KMS-11 (cell line): ENCODE data around the gene PABPN1.

ENCODE experiments used
- H2AFZ ChIP-seq: fragments of 200-600 bp; sonication (generic); 2 replicates; pipeline ENCODE4 v1.6.1; 2016; ENCODE audit warnings: antibody characterized with exemption, mixed run types, low read depth
- H3K27ac ChIP-seq: fragments of 200-600 bp; sonication (generic); 2 replicates; pipeline ENCODE4 v1.6.1; 2016; ENCODE audit warnings: mild to moderate bottlenecking, mixed run types
- H3K27me3 ChIP-seq: fragments of 200-600 bp; sonication (generic); 2 replicates; pipeline ENCODE4 v1.6.1; 2017; ENCODE audit warnings: mild to moderate bottlenecking, low read depth, mixed run types, moderate library complexity; ENCODE audit not compliant: insufficient read depth
- H3K36me3 ChIP-seq: fragments of 200-600 bp; sonication (generic); 2 replicates; pipeline ENCODE4 v1.6.1; 2017; ENCODE audit warnings: mild to moderate bottlenecking, mixed run types; ENCODE audit not compliant: insufficient read depth
- H3K4me1 ChIP-seq: fragments of 200-600 bp; sonication (generic); 2 replicates; pipeline ENCODE4 v1.6.1; 2016; ENCODE audit warnings: mild to moderate bottlenecking, low read depth, mixed run types; ENCODE audit not compliant: poor library complexity, severe bottlenecking
- H3K4me2 ChIP-seq: fragments of 200-600 bp; sonication (generic); 2 replicates; pipeline ENCODE4 v1.7.0; 2016; ENCODE audit warnings: mild to moderate bottlenecking, mixed run types
- H3K4me3 ChIP-seq: fragments of 200-600 bp; sonication (generic); IDR thresholded peaks from 2 replicates; pipeline ENCODE4 v1.6.1; 2017; ENCODE audit warnings: low read depth, low read length, mixed read lengths; ENCODE audit not compliant: insufficient read depth
- H3K79me2 ChIP-seq: fragments of 200-600 bp; sonication (generic); 2 replicates; pipeline ENCODE4 v1.6.1; 2016; ENCODE audit warnings: low read depth, mixed run types; ENCODE audit not compliant: insufficient read depth
- H3K9ac ChIP-seq: fragments of 200-600 bp; sonication (generic); 2 replicates; pipeline ENCODE4 v1.6.1; 2016; ENCODE audit warnings: mild to moderate bottlenecking, mixed run types
- H4K20me1 ChIP-seq: fragments of 200-600 bp; sonication (generic); 2 replicates; pipeline ENCODE4 v1.6.1; 2016; ENCODE audit warnings: mild to moderate bottlenecking, mixed run types; ENCODE audit not compliant: insufficient read depth
- CTCF ChIP-seq: fragments of 200-600 bp; sonication (generic); conservative IDR thresholded peaks from 2 replicates; pipeline ENCODE4 v1.6.1; 2017; ENCODE audit warnings: low read depth, mild to moderate bottlenecking, antibody characterized with exemption, low read length, moderate library complexity, mixed read lengths

PABPN1 gene

GRCh38 chr14:23351681-23352505, 30.6 kb downstream of the PABPN1 start:
- TF ChIP-seq CTCF: no peak
- Histone ChIP-seq H3K4me3 (no peak overlapping the region), H3K27ac (no peak overlapping the region), H3K4me2 (no peak overlapping the region), H3K9ac (no peak overlapping the region), H4K20me1 (no peaks in the 10 kb centered on the region), H3K79me2 (no peaks in the 10 kb centered on the region), H3K4me1 (no peaks in the 10 kb centered on the region), H3K27me3 (no peaks in the 10 kb centered on the region), H3K36me3 (no peaks in the 10 kb centered on the region), H2AFZ (peak overlapping the region; percentile 30; the same call in 1 of the 2 replicates)

GRCh38 chr14:23352506-23353432, 31.5 kb downstream of the PABPN1 start, which contains the start of gene SLC22A17:
TSS of gene SLC22A17 (minus strand) at chr14:23352887.
- no peaks in the 10 kb centered on the region for H3K27me3 ChIP-seq
- H3K4me1 ChIP-seq: no peaks in the 10 kb centered on the region
- TF ChIP-seq CTCF: no peak
- H3K36me3 ChIP-seq: no peaks in the 10 kb centered on the region
- H3K4me3 ChIP-seq: no peak within 1 kb of the TSS
- no peaks in the 10 kb centered on the region for H4K20me1 ChIP-seq
- H2AFZ ChIP-seq: peak within 1 kb of the TSS; percentile 30
- H3K79me2 ChIP-seq: no peaks in the 10 kb centered on the region
- H3K4me2 ChIP-seq: no peak within 1 kb of the TSS
- H3K27ac ChIP-seq: no peak within 1 kb of the TSS
- H3K9ac ChIP-seq: no peak within 1 kb of the TSS

- Histone ChIP-seq H3K9ac (no peak overlapping the region), H3K36me3 (no peaks in the 10 kb centered on the region), H2AFZ (no peak overlapping the region), H3K4me3 (no peak overlapping the region), H3K27ac (no peak overlapping the region), H3K79me2 (no peaks in the 10 kb centered on the region), H3K27me3 (no peaks in the 10 kb centered on the region), H3K4me2 (no peak overlapping the region), H3K4me1 (no peaks in the 10 kb centered on the region), H4K20me1 (no peaks in the 10 kb centered on the region)
- no peak for TF ChIP-seq CTCF
These were observed 32.1 kb downstream of the PABPN1 start for GRCh38 chr14:23353433-23353780.

GRCh38 chr14:23354990-23355389, 33.7 kb downstream of the PABPN1 start:
- no peak overlapping the region for H3K27ac ChIP-seq
- no peaks in the 10 kb centered on the region for H3K4me1 ChIP-seq
- H3K27me3 ChIP-seq: no peaks in the 10 kb centered on the region
- H3K4me3 ChIP-seq: no peak overlapping the region
- H3K4me2 ChIP-seq: no peak overlapping the region
- no peaks in the 10 kb centered on the region for H4K20me1 ChIP-seq
- no peak for TF ChIP-seq CTCF
- no peak overlapping the region for H3K9ac ChIP-seq
- no peaks in the 10 kb centered on the region for H3K79me2 ChIP-seq
- no peak overlapping the region for H2AFZ ChIP-seq
- H3K36me3 ChIP-seq: no peaks in the 10 kb centered on the region
